Measurements from ENCODE around the gene MED10. TPM values are rescaled to one million over a fixed set of nuclear protein-coding genes. Genes with fewer than 3 reads are reported as not detected.

MED10 gene
- total and polyA plus RNA-seq, 2 donors (not counting 1 experiment from before 2014, with no cell fraction given) = 49.9 to 50.9 TPM

DNA sequence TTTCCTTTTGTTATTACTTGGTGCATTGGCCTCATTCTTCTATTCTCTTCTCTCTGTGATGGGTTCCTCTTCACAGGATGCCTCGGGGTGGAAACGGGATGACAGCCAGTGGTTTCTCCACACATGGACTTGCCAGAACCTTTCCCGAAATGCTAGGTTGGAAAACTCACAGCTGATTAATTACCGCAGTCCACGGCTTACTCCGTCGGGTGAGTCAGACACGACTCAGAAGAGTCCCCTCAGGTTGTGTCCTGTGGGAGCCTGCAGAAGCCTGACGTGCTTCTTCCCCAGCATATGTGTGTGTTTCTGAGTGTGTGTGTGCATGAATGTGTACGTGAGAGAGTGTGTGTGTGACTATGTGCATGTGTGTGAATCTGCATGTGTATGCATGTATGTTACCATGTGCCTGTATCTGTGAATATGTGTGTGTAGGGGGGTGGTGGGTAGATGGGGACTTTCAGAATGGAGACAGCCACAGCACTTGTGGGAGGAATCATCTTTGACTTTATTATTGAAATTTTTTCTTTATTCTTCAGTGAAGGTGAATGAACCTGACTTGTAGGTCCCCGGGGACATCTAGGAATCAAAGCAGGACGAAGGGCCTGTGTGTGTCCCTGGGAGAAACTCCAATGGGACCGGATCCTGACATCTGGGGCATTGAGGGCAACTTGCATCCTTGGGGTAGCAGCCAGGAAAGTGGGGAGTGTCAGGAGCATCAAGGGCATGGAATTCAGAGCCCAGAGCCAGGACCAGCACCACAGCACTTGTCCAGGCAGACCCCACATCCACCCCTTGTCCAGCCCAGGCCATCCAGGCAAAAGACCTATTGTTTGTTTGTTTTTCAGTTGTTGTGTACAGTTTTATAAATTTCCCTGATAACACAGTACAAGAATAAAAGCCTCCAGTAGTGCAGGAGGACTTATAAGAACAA is 21.9 kb upstream of the MED10 start:
- no peaks in the 10 kb centered on the region for H3K36me3 ChIP-seq (replicated peaks in 1 of 2; ENCODE audit: control extremely low read depth in 1 of 2, control insufficient read depth in 1 of 2, extremely low read depth in 1 of 2, insufficient read depth in 2 of 2, low read length in 1 of 2)
- H3K4me3 ChIP-seq (ENCODE audit: control extremely low read depth in 1 of 5, extremely low read depth in 1 of 5, insufficient read depth in 1 of 5, low read depth in 2 of 5, low read length in 4 of 5) = no peak overlapping the region
- no peaks in the 10 kb centered on the region for H3K4me1 Mint-ChIP-seq
- ATAC-seq (ENCODE audit: low read depth) = no peak
- TF ChIP-seq, protein P1, sequence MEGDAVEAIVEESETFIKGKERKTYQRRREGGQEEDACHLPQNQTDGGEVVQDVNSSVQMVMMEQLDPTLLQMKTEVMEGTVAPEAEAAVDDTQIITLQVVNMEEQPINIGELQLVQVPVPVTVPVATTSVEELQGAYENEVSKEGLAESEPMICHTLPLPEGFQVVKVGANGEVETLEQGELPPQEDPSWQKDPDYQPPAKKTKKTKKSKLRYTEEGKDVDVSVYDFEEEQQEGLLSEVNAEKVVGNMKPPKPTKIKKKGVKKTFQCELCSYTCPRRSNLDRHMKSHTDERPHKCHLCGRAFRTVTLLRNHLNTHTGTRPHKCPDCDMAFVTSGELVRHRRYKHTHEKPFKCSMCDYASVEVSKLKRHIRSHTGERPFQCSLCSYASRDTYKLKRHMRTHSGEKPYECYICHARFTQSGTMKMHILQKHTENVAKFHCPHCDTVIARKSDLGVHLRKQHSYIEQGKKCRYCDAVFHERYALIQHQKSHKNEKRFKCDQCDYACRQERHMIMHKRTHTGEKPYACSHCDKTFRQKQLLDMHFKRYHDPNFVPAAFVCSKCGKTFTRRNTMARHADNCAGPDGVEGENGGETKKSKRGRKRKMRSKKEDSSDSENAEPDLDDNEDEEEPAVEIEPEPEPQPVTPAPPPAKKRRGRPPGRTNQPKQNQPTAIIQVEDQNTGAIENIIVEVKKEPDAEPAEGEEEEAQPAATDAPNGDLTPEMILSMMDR (IDR thresholded peaks at IDR 0.05) = no peak
- TF ChIP-seq EZH2 (IDR thresholded peaks at IDR 0.05; ENCODE audit: borderline replicate concordance, insufficient read depth, low read depth, low read length, poor library complexity, severe bottlenecking) = no peak
- peaks cover 29% of the 10 kb centered on the region for H3K27me3 Mint-ChIP-seq
- no peak overlapping the region for H2AFZ ChIP-seq (ENCODE audit: insufficient read depth, low read depth, low read length, poor library complexity, severe bottlenecking)
- no peaks in the 10 kb centered on the region for H3K79me2 ChIP-seq (ENCODE audit: control insufficient read depth, insufficient read depth, low read length)
- no peaks in the 10 kb centered on the region for H3K9me3 Mint-ChIP-seq (ENCODE audit: insufficient read depth)
- H3K9ac ChIP-seq (ENCODE audit: low read length) = no peak overlapping the region
- H3K9me3 ChIP-seq (ENCODE audit: control extremely low read depth in 1 of 3, control insufficient read depth in 2 of 3, insufficient read depth in 1 of 3, low read length in 2 of 3) = peaks cover 0 to 7% (median 0%) of the 10 kb centered on the region in 3 donors
- no peaks in the 10 kb centered on the region for H3K4me1 ChIP-seq (ENCODE audit: control insufficient read depth in 2 of 2, insufficient read depth in 2 of 2, low read length in 2 of 2)
- H3K27ac ChIP-seq (ENCODE audit: low read length in 2 of 2) = no peak overlapping the region
- ChIA-PET POLR2A (interaction anchor here (0.6 to 0.7 kb wide), 2 partner anchors 11 to 22 kb away, joined by 3 to 4 read pairs; partner anchors contain the start of gene MED10), CTCF (no interaction called here)
- H3K4me2 ChIP-seq (replicated peaks; ENCODE audit: low read depth, low read length, poor library complexity, severe bottlenecking) = no peak overlapping the region
- no peak overlapping the region for H3K27ac Mint-ChIP-seq
- DNase-seq = no peak
- H3K27me3 ChIP-seq (replicated peaks in 1 of 4; ENCODE audit: control extremely low read depth in 1 of 4, control insufficient read depth in 3 of 4, insufficient read depth in 4 of 4, low read length in 3 of 4) = peaks cover 0 to 14% (median 0%) of the 10 kb centered on the region in 4 experiments
- intact Hi-C loops (cut with micrococcal nuclease) = no loop called here
- H4K20me1 ChIP-seq (ENCODE audit: control insufficient read depth, insufficient read depth, low read length, poor library complexity, severe bottlenecking) = no peaks in the 10 kb centered on the region
- H3K4me3 Mint-ChIP-seq = no peak overlapping the region
- WGBS (ENCODE audit: insufficient coverage) = 90% methylated on average over 13 of the region's 13 CpGs
